H1 (cell line): ENCODE measurements around the gene LIMA1. TPM values are rescaled to one million over a fixed set of nuclear protein-coding genes. Genes with fewer than 3 reads are reported as not detected.

Source experiments
- BACH1 ChIP-seq: IDR thresholded peaks from 2 replicates; pipeline ENCODE4 v1.6.1; 2012; ENCODE audit warnings: low read length, improper control_type of control experiment
- KDM1A ChIP-seq: fragments of 200-600, 300-600 bp; sonication (generic); IDR thresholded peaks from 2 replicates; pipeline ENCODE4 v1.7.1; 2016; ENCODE audit warnings: mild to moderate bottlenecking, low read length, borderline replicate concordance
- RNF2 ChIP-seq: fragments of 200-900, 300-1000 bp; sonication (generic); IDR thresholded peaks from 2 replicates; pipeline ENCODE4 v1.7.1; 2016; ENCODE audit warnings: borderline replicate concordance, low read depth, mild to moderate bottlenecking, antibody characterized with exemption, low read length; ENCODE audit not compliant: poor library complexity, severe bottlenecking; ENCODE audit errors: missing control alignments
- SIN3A ChIP-seq, 2 experiments: IDR thresholded peaks in 1 of 2; conservative IDR thresholded peaks in 1 of 2; 2 replicates each; pipeline ENCODE4 v1.6.1; 2011 to 2012; ENCODE audit warnings: low read length in 2 of 2, improper control_type of control experiment in 1 of 2, low read depth in 1 of 2, mild to moderate bottlenecking in 1 of 2
- TAF1 ChIP-seq: IDR thresholded peaks from 2 replicates; pipeline ENCODE4 v1.6.1; 2011; ENCODE audit warnings: mild to moderate bottlenecking, low read depth, low read length
- TAF7 ChIP-seq: optimal IDR thresholded peaks from 2 replicates; pipeline ENCODE3; 2011; ENCODE audit warnings: low read depth, mild to moderate bottlenecking, inconsistent platforms, low read length, moderate library complexity, borderline replicate concordance
- polyA plus RNA-seq, 7 experiments: library from polyadenylated mRNA; depleted of rRNA in 3 of 7; stranded (reverse) in 5 of 7; unstranded in 2 of 7; fragments of >200 nt in 5 of 7; fragments of 200-250 nt in 2 of 7; gene quantifications; 1 replicate in 5 of 7; 2 replicates in 1 of 7; 4 replicates in 1 of 7; pipeline versions ENCODE4 v1.2.1 to v1.2.3, GENCODE V29; 2011 to 2013; ENCODE audit warnings: missing spikeins in 2 of 7, mixed read lengths in 2 of 7
- total RNA-seq: library from RNA; stranded (reverse); fragmentation: NEBNext Ultra II Directional; extraction: Animal tissue kit (Norgen Biotek cat#: 25700); gene quantifications from 2 replicates; pipeline ENCODE4 v1.2.1, GENCODE V29; 2021
- TF ChIP-seq, protein P1 (sequence below): fragments of 300-600 bp; sonication (generic); IDR thresholded peaks from 2 replicates; pipeline ENCODE4 v1.7.1; 2012; ENCODE audit warnings: low read length, moderate library complexity, mild to moderate bottlenecking, inconsistent platforms; ENCODE audit not compliant: insufficient replicate concordance
- TF ChIP-seq, protein P2 (sequence below): IDR thresholded peaks from 2 replicates; pipeline ENCODE4 v1.6.1; 2011; ENCODE audit warnings: low read length, improper control_type of control experiment

The LIMA1 gene
- total and polyA plus RNA-seq, 2 of the 8 experiments (the other 6 are each of a cell fraction or from before 2014, with no cell fraction given) = 12.7 to 47.6 TPM

GRCh38 chr12:50249464-50250182 lies 33.7 kb downstream of the LIMA1 start (continued):
- TF ChIP-seq, protein P1, sequence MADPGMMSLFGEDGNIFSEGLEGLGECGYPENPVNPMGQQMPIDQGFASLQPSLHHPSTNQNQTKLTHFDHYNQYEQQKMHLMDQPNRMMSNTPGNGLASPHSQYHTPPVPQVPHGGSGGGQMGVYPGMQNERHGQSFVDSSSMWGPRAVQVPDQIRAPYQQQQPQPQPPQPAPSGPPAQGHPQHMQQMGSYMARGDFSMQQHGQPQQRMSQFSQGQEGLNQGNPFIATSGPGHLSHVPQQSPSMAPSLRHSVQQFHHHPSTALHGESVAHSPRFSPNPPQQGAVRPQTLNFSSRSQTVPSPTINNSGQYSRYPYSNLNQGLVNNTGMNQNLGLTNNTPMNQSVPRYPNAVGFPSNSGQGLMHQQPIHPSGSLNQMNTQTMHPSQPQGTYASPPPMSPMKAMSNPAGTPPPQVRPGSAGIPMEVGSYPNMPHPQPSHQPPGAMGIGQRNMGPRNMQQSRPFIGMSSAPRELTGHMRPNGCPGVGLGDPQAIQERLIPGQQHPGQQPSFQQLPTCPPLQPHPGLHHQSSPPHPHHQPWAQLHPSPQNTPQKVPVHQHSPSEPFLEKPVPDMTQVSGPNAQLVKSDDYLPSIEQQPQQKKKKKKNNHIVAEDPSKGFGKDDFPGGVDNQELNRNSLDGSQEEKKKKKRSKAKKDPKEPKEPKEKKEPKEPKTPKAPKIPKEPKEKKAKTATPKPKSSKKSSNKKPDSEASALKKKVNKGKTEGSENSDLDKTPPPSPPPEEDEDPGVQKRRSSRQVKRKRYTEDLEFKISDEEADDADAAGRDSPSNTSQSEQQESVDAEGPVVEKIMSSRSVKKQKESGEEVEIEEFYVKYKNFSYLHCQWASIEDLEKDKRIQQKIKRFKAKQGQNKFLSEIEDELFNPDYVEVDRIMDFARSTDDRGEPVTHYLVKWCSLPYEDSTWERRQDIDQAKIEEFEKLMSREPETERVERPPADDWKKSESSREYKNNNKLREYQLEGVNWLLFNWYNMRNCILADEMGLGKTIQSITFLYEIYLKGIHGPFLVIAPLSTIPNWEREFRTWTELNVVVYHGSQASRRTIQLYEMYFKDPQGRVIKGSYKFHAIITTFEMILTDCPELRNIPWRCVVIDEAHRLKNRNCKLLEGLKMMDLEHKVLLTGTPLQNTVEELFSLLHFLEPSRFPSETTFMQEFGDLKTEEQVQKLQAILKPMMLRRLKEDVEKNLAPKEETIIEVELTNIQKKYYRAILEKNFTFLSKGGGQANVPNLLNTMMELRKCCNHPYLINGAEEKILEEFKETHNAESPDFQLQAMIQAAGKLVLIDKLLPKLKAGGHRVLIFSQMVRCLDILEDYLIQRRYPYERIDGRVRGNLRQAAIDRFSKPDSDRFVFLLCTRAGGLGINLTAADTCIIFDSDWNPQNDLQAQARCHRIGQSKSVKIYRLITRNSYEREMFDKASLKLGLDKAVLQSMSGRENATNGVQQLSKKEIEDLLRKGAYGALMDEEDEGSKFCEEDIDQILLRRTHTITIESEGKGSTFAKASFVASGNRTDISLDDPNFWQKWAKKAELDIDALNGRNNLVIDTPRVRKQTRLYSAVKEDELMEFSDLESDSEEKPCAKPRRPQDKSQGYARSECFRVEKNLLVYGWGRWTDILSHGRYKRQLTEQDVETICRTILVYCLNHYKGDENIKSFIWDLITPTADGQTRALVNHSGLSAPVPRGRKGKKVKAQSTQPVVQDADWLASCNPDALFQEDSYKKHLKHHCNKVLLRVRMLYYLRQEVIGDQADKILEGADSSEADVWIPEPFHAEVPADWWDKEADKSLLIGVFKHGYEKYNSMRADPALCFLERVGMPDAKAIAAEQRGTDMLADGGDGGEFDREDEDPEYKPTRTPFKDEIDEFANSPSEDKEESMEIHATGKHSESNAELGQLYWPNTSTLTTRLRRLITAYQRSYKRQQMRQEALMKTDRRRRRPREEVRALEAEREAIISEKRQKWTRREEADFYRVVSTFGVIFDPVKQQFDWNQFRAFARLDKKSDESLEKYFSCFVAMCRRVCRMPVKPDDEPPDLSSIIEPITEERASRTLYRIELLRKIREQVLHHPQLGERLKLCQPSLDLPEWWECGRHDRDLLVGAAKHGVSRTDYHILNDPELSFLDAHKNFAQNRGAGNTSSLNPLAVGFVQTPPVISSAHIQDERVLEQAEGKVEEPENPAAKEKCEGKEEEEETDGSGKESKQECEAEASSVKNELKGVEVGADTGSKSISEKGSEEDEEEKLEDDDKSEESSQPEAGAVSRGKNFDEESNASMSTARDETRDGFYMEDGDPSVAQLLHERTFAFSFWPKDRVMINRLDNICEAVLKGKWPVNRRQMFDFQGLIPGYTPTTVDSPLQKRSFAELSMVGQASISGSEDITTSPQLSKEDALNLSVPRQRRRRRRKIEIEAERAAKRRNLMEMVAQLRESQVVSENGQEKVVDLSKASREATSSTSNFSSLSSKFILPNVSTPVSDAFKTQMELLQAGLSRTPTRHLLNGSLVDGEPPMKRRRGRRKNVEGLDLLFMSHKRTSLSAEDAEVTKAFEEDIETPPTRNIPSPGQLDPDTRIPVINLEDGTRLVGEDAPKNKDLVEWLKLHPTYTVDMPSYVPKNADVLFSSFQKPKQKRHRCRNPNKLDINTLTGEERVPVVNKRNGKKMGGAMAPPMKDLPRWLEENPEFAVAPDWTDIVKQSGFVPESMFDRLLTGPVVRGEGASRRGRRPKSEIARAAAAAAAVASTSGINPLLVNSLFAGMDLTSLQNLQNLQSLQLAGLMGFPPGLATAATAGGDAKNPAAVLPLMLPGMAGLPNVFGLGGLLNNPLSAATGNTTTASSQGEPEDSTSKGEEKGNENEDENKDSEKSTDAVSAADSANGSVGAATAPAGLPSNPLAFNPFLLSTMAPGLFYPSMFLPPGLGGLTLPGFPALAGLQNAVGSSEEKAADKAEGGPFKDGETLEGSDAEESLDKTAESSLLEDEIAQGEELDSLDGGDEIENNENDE = no peak
- no peak for TF ChIP-seq TAF1
- no peak for TF ChIP-seq KDM1A
- no peak for TF ChIP-seq TAF7
- TF ChIP-seq, protein P2, sequence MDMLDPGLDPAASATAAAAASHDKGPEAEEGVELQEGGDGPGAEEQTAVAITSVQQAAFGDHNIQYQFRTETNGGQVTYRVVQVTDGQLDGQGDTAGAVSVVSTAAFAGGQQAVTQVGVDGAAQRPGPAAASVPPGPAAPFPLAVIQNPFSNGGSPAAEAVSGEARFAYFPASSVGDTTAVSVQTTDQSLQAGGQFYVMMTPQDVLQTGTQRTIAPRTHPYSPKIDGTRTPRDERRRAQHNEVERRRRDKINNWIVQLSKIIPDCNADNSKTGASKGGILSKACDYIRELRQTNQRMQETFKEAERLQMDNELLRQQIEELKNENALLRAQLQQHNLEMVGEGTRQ = no peak
- TF ChIP-seq BACH1 = no peak
- TF ChIP-seq SIN3A (conservative IDR thresholded peaks at IDR 0.05 in 1 of 2, IDR thresholded peaks at IDR 0.05 in 1 of 2; ENCODE audit: low read depth in 1 of 2, low read length in 2 of 2) = no peak
- TF ChIP-seq RNF2 = no peak
